ENCODE results near the gene L3MBTL2.

The L3MBTL2 gene

DNA sequence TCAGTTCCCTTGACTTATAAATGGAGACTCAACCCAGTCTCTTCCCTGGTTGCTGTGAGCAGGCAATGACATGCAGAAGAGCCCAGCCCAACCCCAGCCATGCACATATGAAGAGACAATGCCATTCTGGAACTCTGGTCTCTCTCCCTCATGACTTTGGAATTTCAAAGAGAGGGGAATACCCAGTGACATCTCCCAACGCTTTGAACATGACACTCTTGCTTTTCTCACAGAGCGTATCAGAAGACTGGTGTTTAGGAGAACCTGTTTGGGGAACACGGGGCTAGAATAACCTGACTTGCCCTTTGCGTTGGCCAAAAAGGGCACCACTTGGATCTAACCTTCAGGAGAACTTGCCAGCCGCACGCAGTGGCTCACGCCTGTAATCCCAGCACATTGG lies 68.0 kb downstream of the L3MBTL2 start:
- DNase-seq (ENCODE audit: low read depth in 2 of 2) = no peak

DNA sequence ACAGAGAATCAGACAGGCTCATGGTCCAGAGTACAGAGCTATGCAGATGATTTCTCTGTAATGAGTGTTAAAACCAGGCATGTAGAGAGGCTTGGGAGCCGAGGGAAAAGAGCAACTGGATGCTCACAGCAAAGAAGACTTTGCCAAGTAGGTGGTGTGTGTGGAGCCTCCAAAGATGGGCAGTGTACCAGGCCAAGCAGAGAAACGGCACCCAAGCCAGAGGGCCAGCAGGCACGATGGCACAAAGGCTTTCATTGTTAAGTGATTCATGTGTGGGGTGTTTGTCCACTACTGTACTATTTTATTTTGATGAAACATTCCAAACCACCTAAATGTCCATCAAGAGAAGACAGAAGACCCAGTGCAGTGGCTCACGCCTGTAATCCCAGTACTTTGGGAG lies 69.7 kb downstream of the L3MBTL2 start:
- no peak for DNase-seq (ENCODE audit: low read depth in 2 of 2)

DNA sequence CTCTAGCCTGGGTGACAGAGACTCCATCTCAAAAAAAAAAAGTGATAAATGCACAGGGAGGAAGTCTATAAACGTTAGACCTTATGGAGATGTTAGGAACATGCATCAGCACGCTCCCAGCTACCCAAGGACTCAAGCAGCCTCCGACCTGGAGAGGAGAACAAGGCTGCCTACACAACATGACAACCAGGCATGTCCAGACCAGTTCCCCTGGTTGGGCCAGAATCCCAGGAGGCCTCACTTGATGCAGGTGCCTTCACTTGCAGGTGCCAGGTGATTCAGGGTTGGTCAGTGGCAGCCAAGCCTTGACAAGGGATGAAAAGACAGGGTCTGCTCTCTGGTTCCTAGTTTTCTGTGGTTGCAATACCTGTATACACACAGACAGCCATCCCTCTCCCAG lies 75.0 kb downstream of the L3MBTL2 start:
- DNase-seq (ENCODE audit: low read depth in 2 of 2) = no peak

DNA sequence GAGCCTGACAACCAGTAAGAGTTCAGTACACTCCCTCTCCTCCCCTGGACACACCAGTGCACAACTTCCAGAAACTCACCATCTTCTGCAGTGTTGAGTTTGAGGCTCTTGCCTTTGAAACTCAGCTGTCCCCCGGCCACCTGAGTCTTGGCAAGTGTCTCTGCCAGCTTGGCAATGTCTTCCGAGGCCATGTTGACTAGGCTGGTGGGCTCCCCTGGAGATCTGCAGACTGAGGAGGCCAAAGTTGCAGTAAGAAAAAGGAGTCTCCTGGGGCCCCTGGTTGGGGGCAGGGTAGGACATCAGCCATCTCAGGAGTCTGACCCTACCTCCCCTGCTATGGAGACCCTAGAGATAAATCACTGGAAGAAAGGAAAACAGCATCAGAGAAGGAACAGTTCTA lies 75.7 kb downstream of the L3MBTL2 start:
- no peak for DNase-seq (ENCODE audit: low read depth in 2 of 2)

Measured in stimulated activated CD8-positive, alpha-beta memory T cell treated with anti-CD3 and anti-CD28 coated beads, Interleukin-2, amount 100 ng/mL, for 1 hour (primary cell).